NCI-H524 treated with DMSO at 0.1 percent for 48 hours (cell line): Measurements from ENCODE around the gene CDC14B.
"Not testable (repeated sequence)": the region's sequence is repeated elsewhere in the genome, so short reads cannot be mapped to it uniquely, and the experiment has no call there.

Experiments
- DNase-seq: peaks from one replicate; lab custom pipeline; 2025; lab: John Stamatoyannopoulos, UW

CDC14B gene

DNA sequence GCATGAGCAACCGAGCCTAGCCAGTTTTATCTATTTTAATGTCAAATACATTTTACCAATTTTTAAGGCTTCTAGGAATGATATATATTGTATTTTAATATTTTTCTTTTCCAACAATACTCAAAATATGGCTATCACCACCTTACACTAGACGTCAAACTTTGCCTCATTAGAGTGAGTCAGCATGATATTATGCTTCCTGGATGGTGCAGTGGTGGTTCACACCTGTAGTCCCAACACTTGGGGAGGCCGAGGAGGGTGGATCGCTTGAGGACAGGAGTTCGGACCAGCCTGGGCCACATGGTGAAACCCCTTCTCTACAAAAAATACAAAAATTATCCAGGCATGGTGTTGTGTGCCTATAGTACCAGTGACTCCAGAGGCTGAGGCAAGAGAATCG lies 7.3 kb upstream of the CDC14B start:
- no peak for DNase-seq

DNA sequence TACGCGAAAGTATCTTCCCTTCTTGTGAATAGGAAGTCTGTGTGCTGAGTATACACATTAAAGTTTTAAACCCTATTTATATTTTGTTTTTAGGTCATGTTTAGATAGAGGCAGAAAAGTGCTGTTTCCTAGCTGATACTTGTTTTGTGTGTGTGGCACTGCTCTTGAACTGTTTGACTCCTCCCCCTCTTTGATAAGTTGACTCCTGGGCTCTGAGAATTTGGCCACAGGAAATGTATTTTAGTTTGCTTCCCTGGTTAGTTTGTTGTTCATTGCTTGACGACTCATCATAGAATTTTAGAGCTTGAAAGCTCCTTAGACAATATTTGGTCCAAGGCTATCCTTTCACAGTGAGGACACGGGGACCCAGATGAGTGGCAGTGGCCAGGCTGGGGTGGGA lies 2.0 kb upstream of the CDC14B start:
- DNase-seq, result no peak

DNA sequence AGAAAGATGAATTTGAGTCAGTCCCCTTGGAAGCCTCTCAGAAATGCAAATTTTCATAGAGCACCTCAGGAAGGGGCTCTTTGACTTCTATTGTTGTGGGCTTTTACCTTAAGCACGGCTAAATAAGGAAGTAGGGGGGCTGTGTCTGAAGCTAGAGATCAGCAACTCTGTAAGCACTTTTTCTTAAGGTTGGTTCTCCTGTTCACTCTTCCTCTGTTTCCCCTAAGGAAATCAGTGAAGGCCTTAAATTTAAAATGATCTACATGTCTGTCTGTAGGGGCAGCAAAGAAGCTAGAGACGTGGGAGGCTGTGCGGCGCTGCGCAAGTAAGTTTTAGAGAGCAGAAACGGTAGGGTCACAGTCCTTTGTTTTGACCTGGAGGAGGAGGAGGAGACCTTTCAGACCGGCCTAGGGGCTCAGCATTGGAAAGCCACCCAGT lies 1.2 kb upstream of the CDC14B start:
- DNase-seq, result no peak

DNA sequence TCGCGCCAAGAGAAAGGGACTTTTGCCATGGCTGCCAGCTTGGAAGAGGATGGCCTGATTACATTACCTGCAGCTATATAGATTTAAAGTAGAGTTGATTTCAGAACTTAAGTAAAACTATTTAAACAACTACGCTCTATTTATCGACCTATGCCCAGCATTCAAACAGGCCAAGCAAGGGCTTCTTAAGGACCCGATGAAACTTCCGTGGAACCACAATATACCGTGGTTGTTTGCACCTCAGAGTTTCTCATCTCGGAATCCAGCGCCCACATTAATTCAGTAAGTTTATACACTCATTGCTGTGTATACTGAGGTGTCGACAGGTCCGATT lies 505 bp upstream of the CDC14B start:
- no peak for DNase-seq

DNA sequence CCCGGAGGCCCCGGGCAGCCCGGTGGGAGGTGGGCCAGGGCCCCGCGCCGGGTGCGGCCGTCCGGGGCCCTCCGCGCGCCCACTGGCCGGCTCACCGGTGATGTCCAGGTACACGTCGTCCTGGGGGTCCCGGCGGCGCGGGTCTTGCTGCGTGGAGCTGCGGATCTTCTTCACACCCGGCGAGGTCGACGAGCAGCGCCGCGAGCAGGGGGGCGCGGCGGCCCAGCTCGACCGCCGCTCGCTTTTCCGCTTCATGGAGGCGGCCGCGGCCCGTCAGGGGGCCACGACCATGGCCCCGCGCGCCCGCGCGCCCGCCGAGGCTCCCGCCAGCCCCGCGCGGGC lies 548 bp downstream of the CDC14B start:
- no peak for DNase-seq

DNA sequence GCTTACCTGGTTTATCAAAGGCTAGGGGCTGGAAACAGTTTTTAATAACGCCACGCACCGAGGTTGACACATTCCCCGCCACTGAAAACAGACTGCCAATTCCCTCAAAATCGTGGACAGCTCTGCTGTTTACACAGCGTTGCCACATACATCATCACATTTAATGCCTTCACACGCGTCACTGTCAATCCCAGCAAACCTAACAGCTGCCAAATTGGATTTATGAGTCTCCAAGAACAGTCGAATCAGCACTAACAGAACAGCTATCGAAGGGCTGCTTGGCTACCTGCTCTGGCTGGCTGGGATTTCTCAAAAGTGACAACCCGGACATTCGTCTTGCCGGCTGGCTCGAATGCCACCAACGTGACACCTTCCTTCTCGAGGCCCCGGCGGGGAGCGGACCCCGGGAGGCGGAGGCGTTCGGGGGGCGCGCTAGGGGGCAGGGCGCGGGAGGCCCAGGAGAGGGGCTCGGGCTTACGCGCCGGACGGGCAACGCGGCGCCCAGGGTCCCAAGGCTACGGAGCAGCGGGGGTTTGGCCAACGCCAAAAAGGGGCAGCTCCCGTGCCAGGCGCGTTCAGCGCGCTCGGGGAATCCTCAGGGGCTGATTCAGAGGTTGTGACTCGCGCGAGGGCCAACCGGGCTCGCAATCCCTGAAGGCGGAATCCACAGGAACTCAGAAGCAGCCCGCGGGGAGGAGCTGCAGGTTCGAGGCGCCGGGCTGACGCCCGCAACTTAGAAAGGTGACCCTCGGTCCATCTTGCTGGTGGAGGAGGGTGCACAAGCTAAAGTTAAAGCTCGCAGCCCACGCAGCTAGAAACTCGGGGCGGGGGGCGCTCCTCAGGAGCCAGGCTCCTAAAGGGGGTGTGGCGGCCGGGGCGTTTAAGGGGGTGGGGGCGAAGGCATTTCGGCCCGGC lies 1.2 kb downstream of the CDC14B start:
- DNase-seq, result no peak

DNA sequence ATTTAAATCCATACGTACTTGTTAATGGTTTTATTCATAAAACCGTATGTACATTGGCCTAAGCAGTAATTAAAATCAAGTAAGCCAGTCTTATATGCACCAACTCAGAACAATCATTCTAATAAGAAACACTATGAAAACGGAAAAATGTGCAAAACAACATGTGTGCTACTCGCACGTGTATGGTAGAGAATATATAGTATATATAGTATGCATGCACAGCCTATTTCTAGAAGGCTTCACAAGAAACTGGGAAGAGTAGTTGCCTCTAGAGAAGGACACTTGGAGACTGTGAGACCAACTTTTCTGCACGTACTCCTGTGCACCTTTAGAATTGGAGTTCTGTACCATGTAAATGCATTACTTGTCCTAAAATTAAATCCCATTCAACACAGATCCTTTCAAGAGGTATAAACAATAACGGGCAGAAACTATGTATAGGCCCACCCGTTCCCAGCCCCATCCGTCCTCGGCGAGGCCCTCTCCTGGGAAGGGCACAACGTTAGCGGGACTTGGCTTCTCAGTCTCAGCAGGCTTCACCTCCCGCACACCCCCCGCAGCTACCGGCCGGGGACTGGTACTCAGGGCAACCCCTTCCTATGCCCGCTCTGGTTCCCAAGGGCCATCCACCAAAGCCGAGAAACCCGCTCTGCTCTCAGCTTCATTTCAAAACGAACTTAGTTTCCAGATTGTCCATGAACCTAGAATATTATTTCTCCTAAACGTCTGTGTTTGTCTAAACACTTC lies 2.0 kb downstream of the CDC14B start:
- DNase-seq, result no peak

DNA sequence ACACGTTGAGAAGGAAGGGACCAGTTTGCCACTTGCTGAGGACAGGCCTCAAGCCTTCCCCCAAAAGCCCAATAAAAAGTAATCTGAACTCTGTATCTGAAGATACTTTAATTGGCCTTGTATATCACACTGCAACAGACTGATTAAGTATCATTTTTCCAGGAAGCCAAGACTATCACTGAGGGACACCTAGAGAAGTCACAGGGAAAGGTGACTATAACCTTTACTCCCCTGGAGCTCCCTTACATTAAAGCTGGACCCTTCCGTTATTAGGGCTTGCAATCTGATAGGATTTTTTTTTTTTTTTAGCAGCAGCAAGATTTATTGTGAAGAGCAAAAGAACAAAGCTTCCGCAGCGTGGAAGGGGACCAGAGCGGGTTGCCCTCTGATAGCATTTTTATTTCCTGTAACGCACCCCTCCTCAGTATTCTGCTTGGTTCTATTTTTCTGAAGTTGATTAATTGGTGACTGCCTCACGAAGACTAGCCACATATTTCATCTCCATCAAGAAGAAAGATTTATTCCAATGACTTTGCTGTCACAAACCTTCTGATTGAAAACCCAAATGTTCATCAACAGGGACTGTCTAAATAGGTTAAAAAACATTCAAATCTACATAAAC lies 2.7 kb downstream of the CDC14B start:
- no peak for DNase-seq

DNA sequence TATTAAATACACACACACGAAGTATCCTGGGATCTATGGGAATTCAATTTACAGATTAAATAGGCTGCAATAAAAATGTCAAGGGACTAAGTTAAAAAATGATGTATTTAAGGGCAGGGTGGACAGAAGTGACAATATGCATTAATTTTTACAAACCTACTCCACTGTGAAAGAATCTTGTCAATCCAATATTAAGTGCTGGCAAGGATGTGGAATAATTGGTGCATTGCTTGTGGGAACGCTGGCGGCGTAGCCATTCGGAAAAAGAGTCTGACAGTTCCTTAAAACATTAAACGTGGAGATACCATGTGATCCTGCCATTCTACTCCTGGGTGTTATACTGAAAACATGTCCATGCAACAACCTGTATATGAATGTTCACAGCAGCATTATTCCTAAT lies 4.2 kb downstream of the CDC14B start:
- DNase-seq, result no peak

DNA sequence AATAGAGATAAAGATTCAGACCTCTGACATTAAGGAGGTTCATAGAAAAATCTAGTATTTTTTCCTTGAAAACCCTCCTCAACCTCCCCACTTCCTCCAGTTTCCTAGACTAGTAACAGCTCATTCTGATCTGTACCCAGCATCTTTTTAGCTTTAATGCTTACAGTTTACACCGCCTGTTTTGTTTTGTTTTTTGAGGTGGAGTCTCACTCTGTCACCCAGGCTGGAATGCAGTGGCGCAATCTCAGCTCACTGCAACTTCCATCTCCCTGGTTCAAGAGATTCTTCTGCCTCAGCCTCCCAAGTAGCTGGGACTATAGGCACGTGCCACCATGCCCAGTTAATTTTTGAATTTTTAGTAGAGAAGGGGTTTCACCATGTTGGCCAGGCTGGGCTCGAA lies 5.0 kb downstream of the CDC14B start:
- DNase-seq, result not testable (repeated sequence)

DNA sequence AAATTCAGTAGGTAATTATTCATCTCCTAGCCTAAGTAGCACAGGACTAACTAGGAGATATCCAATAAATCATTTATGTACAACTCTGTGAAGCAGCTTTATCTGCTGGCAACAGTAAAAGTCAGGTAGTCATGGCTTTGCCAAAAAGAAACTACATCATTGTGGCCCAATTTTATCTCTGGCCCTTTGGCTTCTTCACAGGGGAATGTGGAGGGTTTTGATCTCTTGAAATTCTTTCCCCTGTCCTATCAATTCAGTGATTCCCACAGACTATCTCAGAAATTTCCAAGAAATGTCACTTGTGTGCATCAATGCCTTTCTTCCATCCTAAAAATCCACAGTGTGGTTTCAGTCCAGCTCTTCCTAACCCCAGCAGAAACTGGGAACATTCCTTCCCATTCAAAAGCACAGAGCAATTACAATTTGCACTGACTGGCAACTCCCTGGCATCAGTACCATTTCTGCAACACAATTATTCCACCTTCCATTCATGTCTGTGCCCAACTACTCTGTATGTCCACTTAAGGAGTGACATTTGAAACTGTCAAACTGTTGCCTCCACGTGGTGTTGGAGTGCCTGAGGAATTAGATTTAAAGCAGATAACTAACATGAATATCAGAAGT lies 6.6 kb downstream of the CDC14B start:
- no peak for DNase-seq

DNA sequence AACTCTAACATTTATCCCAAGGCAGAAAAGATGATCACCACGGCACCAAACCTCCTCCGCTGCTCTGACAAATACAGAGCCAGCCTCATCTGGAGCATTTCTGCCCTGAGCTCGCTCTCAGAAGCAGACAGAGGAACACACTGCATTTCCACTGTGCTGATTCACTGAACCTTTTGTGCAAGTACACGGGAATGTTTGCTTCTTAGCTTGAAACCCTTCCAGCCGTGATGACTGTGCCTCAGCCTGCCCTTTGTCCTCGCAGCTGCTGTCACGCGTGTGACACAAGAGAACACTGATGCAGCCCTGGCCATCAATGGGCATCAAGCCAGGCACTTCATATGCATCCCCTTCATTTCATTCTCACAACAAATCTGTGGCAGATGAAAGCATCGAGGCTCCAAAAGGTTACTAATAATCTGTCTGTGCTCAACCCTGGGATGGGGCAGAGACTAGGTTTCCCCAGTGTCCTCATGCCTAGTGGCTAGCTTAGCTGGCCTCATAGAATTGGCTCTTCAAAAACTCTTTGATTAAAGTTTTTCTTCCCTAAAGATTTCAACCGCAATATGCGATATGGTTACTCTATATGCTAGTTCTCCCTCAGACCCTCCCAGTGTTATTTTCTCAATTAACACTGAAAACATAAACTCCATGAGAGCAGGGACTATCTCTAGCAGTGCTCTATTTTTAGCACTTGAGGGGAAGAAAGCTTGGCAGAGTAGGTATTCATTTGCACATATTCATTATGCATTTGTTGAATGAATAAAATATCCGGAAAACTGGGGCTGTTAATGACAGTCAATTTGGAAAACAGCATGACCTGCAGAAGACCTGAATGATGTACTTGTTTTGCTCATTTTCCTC lies 7.3 kb downstream of the CDC14B start:
- DNase-seq, result no peak

DNA sequence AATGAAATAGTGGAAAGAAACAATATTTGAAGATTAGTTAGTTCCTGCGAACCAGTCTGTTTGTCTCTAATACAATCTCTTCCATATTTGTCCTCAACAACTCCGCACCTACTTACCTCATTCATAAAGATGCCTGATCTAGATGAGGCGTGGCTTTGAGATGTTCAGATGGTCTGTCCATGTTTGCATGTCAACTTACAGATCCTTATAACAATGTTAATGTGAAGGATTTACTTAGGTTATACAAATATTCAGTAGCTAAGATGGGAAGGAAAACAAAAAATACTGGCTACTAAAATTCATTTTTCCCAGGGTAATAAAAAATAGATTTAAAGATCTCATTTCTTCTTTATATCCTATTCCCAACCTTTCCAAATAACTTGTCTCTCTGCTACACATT lies 8.3 kb downstream of the CDC14B start:
- DNase-seq, result no peak

DNA sequence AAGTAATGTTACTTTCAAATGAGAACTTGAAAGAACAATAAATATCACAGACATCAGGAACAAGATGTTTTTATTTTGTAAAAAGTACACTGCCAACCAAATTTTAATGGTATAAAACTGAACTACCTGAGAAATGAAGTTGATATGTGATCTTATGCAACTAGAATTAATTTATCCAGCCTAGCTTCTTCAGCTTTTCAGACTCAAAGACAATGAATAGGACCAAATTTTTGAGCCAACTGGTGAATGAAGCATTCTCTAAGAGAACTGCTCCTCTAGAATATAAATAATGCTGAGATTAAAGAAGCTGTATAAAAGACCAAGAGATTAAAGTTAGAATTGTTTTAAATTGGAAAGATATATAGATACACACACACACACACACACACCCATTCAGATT lies 9.9 kb downstream of the CDC14B start:
- DNase-seq, result no peak

DNA sequence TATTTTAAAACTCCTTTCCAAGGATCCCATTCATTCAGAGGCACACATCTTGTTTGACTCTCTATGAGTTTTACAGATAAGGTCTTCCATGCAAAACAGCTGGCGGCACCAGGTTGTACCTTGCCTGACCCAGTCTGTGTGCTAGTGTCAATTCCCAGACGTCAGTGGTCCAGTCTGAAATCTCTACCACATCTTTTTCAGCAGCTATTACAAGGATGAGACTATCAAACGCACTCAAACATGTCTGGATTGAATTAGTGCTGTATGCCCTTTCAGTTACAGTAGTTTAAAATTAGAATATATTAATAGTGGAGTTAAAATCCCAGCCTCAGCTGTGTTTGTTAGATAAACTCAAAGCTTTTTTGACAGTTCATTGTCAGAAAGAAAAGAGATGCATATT lies 11.7 kb downstream of the CDC14B start:
- DNase-seq, result no peak

DNA sequence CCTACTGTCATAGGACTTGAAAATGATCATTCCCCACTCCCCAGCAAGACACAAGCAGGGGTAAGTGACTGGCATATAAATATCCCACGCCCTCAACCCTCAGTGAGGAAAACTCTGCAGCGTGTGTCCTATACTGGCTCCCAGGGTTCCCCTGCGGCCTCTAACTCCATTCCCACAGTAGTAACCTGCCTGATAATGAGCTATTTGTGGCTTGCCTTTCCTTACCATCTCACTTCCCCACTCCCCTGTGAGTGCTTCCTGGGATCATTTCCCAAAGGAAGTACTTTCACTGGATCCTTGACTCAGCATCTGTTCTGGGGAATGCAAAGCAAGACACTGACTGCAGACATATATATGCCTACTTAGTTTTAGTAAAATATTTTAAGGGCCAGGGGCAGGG lies 14.3 kb downstream of the CDC14B start:
- no peak for DNase-seq

DNA sequence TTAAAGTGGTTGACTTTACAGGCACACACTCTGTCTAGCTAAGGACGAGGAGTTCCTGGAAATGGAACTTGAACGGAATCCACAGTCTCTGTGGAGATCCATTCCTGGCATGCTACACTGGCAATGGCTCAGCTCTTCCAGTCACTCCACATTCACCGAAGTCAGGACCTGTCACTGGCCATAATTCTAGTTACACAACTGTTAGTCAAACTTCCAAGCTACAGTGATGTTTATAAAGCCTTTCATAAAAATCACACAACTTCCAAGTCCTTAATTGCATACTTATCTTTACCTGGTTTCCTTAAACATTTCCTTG lies 15.7 kb downstream of the CDC14B start:
- no peak for DNase-seq

DNA sequence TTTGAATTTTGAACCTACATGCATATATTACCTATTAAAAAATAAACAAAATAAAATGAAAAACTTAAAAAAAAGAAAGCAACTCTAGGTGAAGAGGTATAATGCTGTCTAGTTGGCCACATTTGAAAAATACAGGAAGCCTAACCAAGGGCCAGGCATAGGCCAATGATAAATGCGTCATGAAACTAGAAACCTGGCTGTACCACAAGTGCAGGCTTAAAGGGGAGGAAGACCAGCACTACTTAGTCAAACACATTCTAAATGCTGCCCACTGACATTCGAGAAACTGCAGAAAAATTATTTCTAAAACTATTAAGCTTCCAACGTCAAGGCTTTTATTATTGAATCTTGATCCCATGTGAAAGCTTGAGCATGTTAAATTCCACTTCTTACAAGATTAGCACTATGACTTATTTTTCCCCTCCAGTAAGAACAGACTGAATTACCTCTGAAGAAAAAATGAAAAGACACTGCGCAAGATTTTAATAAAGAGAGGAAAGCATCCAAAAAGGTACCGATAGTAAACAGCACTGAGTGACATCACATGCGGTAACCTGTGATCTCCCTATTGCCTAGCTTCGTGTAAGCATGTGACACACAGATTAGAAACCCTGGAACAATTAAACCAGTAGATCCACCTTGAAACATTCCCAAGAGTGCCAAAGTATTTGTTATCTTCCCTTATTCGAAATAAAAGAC lies 16.2 kb downstream of the CDC14B start:
- DNase-seq, result no peak

DNA sequence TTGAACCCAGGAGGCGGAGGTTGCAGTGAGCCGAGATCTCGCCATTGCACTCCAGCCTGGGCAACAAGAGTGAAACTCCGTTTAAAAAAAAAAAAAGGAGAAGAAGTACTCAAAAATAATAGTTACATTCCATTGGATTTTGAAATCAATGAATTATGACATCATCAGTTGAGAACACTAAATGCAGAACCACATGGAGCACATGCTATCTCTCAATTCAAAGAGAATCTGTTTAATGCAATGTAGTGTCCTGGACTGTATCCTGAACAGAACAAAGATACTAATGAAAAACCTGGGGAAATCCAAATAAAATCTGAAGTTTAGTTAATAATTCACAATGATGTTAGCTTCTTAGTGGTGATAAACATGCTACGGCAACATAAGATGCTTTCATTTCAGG lies 20.3 kb downstream of the CDC14B start:
- no peak for DNase-seq

DNA sequence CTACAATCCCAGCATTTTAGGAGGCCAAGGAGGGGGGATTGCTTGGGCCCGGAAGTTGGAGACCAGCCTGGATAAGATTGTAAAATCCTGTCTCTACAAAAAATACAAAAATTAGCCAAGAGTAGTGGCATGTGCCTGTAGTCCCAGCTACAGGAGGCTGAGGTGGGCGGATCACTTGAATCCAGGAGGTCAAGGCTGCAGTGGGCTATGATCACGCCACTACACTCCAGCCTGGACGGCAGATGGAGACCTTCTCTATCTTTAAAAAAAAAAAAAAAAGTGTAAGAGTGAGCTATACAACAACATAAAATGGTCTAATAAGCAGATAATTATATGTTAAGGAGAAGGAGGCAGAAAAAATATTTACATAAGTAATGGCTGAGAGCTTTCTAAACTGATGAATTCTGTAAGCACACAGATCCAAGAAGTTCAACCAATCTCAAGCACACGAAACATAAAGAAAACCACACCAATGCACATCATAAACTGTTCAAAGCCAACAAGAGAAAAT lies 23.0 kb downstream of the CDC14B start:
- no peak for DNase-seq
